Coronary artery (tissue), 2 donors: ENCODE data around the gene AMOTL2.

Experiments
- DNase-seq: peaks from one replicate; pipeline ENCODE4 v3.0.0-alpha.2; 2017; ENCODE audit warnings: low spot score
- H3K27ac ChIP-seq, 2 donors: fragments of 200-600 bp; sonication (generic); one replicate each; pipeline ENCODE4 v1.5.1; 2016 to 2019
- H3K4me3 ChIP-seq: fragments of 200-600 bp; sonication (generic); 2 replicates; pipeline ENCODE4 v1.5.1; 2016; ENCODE audit warnings: mild to moderate bottlenecking, moderate library complexity
- TF ChIP-seq, protein P1 (sequence below): fragments of 200-600 bp; sonication (generic); IDR thresholded peaks from one replicate; pipeline ENCODE4 v1.5.1; 2019; ENCODE audit warnings: antibody characterized with exemption

The AMOTL2 gene

GRCh38 chr3:134371542-134372324 lies 2.5 kb downstream of the AMOTL2 start:
- peak overlapping the region; percentile 95 for H3K4me3 ChIP-seq
- TF ChIP-seq, protein P1, sequence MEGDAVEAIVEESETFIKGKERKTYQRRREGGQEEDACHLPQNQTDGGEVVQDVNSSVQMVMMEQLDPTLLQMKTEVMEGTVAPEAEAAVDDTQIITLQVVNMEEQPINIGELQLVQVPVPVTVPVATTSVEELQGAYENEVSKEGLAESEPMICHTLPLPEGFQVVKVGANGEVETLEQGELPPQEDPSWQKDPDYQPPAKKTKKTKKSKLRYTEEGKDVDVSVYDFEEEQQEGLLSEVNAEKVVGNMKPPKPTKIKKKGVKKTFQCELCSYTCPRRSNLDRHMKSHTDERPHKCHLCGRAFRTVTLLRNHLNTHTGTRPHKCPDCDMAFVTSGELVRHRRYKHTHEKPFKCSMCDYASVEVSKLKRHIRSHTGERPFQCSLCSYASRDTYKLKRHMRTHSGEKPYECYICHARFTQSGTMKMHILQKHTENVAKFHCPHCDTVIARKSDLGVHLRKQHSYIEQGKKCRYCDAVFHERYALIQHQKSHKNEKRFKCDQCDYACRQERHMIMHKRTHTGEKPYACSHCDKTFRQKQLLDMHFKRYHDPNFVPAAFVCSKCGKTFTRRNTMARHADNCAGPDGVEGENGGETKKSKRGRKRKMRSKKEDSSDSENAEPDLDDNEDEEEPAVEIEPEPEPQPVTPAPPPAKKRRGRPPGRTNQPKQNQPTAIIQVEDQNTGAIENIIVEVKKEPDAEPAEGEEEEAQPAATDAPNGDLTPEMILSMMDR: no peak
- no peak for DNase-seq
- H3K27ac ChIP-seq: peak overlapping the region; percentile 93 to 97

GRCh38 chr3:134370611-134371531 lies 3.4 kb downstream of the AMOTL2 start:
- Histone ChIP-seq H3K4me3 (peak overlapping the region; percentile 95), H3K27ac (peak overlapping the region; percentile 93 to 97)
- TF ChIP-seq, protein P1: no peak
- DNase-seq: no peak

DNA sequence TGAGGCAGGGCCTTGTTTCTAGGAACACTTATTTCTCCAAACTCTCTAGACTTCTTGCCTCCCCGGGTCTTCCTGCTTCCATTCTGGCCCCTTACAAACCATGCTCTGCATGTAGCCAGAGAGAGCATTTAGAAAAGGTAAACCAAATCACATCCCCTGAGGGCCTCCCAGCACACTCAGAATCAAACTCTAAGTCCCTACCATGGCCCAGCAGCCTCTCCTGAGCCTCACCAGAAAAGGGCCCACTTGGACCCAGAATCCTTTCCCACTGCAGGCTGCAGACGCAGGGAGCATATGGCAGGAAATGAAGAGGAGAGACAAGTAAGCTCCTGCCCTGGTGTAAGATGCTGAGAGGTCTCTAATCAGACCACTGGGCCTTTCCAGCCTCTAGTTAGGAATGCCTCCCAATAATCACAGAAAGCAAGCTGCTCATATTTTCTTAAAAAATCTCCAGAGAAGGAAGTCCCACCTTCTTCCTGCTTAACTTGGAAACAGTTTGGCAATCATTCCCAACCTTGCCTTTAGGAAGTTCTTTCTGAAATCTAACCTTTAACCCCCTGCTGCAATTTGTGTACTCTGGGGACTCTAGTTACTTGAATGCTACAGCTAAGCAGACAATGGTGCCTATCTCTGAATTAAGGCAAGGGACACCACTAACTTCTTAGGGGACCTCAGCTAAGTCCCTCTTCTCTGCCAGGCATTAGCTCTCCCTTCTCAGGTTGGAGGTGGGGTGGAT lies 4.2 kb downstream of the AMOTL2 start:
- TF ChIP-seq, protein P1: no peak
- Histone ChIP-seq H3K4me3 (peak overlapping the region; percentile 95), H3K27ac (peak overlapping the region; percentile 93 to 97)
- DNase-seq: no peak

GRCh38 chr3:134369231-134369741 lies 5.0 kb downstream of the AMOTL2 start:
- H3K27ac ChIP-seq: peak overlapping the region; percentile 79 to 97
- DNase-seq: no peak
- peak overlapping the region; percentile 95 for H3K4me3 ChIP-seq
- TF ChIP-seq, protein P1: no peak

DNA sequence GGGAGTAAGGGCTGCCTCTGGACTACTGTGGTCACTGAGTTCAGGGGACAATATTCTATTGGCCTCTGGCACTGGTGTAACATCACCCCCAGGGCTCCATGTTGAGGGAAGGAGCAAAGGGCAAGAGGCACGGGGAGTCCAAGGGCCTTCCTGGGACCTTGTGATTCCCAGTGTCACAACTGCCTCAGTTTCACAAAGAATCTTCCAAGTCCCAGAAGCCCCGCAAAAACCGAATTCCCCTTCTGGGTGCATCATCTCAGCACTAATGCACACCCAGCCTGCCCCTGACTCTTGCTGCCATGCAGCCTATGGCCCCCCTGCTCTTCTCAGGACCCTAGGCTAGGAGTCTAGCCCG lies 5.5 kb downstream of the AMOTL2 start:
- Histone ChIP-seq H3K4me3 (peak overlapping the region; percentile 95), H3K27ac (peak overlapping the region; percentile 79 to 97)
- no peak for DNase-seq
- TF ChIP-seq, protein P1: no peak

DNA sequence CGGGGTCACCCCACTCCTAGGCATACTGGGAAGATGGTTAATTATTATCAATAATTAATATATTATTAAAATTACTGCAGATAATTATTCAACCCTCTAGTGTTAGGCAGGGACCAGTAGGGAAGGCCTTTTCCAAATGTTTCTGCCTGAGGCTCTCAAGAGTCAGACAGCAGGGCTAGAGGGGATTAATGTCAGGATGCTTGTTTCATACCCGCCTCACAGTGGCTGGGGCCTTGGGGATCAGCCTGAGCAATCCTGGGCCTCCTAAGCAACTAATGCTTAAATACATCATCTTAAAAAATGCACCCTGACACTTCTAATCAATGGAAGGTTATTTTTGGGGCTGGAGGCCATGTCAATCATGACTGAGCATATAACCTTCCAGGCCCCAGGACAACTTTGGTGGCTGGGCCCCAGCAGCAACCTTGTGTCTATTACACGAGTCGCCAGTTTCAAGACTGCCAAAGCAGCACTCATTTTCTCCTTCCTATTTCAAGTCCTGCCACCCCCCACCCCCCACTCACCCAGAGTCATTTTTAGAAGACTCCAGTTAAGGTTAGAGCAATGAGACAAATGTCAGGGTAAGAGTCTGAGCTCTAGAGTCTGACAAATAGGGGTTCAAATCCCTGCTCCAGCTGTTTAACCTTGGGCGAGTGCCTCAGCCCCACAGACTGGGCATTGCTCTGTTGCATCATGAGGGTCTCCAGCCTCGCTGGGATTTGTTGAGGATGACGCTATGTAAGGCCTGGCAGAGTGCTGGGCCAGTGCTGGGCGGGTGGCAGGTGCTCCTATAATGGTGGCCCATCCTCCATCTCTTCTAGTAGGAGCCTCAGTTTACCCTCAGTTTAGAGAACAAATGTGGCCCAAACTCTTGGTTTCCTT lies 6.1 kb downstream of the AMOTL2 start:
- H3K27ac ChIP-seq: peak overlapping the region; percentile 79 to 97
- peak overlapping the region; percentile 95 for H3K4me3 ChIP-seq
- peak; percentile 62 for DNase-seq
- TF ChIP-seq, protein P1: no peak
